ENCODE results near the gene PDE4D.

The PDE4D gene

DNA sequence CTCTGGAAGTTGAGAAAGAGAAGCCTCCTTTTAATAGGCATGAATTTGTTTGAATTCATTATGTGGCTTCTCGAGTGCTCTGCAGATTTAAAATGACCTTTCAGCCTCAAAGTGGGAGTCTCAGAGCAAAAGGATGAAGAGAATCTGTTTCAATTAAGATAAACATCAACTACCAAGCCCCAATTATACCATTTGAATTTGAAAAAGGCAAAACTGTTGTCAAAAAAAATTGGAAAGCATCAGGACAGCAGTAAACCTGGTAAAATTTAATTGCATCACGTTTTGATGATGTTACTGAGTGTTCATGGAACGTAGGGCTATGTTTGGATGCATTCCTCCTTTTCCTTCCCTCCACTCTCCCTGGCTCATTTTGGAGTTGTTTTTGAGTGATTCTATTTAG lies 637.2 kb downstream of the PDE4D start:
- DNase-seq (ENCODE audit: low read depth, low spot score): no peak

- DNase-seq (ENCODE audit: low read depth, low spot score): no peak
Observed at GRCh38 chr5:59254055-59254687, 639.4 kb downstream of the PDE4D start.

DNA sequence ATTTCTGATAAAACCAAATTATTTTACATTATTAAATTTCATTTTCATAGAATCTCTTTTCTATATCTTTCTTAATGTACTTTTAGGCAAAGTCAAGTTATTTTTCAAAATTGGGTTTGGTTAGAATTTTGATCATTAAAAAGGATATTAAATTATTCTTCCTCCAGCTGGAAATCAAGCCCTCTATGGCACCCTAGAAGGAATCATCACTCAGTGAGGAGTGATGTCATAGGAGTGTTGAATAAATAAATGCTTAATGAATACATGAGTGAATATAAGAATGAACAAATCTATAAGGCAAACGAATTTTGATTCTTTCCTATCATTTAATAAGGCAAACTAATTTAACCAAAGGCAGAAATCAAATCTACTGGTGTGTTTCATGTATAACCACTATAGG lies 639.9 kb downstream of the PDE4D start:
- no peak for DNase-seq (ENCODE audit: low read depth, low spot score)

DNA sequence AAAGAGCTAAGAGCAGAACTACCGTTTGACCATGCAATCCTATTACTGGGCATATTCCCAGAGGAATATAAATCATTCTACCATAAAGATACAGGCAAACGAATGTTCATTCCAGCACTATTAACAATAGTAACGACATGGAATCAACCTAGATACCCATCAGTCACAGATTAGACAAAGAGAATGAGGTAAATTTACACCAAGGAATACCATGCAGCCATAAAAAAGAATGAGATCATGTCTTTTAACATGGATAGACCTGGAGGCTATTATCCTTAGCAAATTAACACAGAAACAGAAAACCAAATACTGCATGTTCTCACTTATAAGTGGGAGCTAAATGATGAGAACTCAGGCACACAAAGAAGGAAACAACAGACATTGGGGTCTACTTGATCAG lies 641.9 kb downstream of the PDE4D start:
- no peak for DNase-seq (ENCODE audit: low read depth, low spot score)

DNA sequence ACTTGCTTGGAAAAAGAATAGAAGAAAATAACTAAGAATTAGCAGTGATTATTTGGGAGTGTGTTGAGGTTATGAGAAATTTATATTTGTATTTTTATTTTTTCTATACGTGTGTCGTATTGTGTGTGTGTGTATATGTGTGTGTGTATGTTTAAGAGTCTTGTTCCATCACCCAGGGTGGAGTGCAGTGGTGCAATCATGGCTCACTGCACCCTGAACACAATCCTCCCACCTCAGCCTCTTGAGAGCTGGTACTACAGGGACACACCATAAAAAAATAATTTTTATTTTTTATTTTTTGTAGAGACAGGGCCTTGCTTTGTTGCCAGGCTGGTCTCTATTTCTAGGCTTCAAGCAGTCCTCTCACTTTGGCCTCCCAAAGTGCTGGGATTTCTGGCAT lies 643.8 kb downstream of the PDE4D start:
- no peak for DNase-seq (ENCODE audit: low read depth, low spot score)

GRCh38 chr5:59249160-59249559 lies 644.4 kb downstream of the PDE4D start:
- no peak for DNase-seq (ENCODE audit: low read depth, low spot score)

DNA sequence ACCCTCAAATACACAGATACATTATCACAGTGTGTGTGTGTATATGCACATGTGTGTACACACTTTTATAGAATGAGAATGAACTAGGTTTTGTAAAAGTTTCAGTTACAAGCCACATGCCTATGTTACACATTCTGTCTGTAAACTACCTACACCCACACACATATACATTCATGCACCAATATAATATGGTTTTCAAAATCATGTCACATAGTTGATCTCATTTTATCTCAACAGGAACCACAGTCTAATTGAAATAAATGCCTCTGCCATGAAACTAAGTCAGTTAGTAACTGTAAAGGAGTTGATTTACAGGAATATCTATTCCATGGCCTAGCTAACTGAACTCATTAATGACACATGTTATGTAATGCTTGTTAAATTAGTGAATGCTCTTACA lies 646.6 kb downstream of the PDE4D start:
- no peak for DNase-seq (ENCODE audit: low read depth, low spot score)

- no peak for DNase-seq (ENCODE audit: low read depth, low spot score)
Observed at GRCh38 chr5:59246145-59246869, 647.2 kb downstream of the PDE4D start.

- no peak for DNase-seq (ENCODE audit: low read depth, low spot score)
Observed at GRCh38 chr5:59245198-59245597, 648.3 kb downstream of the PDE4D start.

DNA sequence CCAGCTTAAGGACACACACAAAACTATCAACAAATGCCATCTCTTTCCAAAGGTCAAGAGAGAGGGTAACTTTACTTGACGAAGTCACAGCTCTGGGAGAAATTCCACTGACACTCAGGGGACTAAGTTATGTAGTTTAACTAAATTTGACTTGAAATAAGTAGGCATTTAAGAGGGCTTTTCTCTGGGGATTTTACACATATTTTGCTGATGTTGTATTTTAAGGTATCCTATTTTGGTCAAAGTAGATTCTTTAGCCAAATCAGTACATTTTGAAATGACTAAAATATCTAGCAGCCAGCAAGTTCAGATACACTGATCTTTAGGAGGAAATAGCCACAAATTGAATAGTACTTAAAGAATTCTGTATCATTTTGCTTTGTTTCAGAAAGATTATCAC lies 652.0 kb downstream of the PDE4D start:
- no peak for DNase-seq (ENCODE audit: low read depth, low spot score)

GRCh38 chr5:59241119-59241518 lies 652.4 kb downstream of the PDE4D start:
- no peak for DNase-seq (ENCODE audit: low read depth, low spot score)

DNA sequence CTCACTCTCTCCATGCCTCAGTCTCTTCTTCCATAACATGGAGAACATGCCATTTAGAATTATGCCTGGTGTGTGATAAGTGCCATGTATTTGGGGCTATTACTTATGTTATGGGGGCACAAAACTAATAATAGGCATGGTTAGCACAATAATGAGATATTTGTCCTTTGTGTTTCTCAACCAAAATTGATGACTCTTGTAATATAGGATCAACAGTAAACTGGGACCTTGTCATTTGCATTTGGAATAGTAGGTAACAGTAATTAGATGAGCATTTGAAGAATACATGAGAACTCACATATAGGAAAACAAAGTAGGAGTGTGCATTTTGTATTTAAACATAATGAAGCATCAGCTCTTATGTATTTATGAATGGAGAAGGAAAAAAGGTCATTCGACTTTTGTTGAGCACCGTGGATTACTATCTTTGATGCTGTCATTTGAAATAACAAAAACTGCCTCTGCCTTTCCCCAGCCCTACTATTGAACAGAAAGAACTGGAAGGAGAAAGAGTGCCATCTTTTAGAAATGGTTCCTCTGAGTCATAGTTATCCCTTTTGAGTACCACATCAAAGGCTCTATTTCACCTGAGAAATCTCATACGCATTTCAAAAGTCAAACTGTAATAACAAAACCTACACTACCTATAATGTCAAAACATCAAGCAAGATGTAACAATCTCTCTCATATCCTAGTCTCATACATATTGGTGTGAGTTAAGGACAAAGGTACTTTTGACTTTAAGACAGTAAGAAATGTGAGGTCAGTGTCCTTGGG lies 655.2 kb downstream of the PDE4D start:
- no peak for DNase-seq (ENCODE audit: low read depth, low spot score)

DNA sequence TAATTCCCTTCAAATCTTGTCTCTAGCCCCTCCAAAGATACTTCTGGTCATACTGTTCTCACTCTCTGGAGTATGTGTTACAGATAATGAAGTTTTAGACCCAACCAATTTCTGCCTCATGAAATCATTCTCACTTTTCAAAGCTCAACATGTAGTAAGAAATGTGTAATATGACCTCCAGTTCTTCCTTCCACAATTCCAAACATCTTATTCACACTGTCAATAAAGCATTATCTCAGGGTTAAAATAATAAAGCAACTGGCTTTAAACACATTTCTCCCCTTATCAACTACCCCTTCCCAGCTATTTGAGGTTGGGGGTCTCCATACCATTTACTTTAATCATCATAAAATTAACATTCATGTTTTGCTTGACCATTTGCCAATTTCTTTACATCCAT lies 656.5 kb downstream of the PDE4D start:
- DNase-seq (ENCODE audit: low read depth, low spot score): no peak

- DNase-seq (ENCODE audit: low read depth, low spot score): no peak
Observed at GRCh38 chr5:59236448-59236847, 657.1 kb downstream of the PDE4D start.

DNA sequence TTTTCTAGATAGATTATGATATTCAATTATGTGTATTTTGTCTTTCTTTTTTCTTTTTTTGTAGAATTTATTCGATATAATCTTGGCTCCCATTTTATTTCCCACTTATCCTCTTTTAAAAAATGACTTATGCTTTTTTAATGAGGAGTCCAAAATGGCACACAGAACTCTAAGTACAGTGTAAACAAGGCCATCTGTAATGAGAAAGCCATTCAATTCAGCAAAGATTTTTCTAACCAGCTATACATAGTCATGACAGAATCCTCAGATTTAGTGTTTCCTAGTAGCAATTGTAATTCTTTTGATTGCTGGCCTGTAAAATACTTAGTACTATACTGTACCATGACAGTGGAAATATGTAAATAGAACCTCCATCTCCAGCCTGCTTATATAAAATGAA lies 659.3 kb downstream of the PDE4D start:
- no peak for DNase-seq (ENCODE audit: low read depth, low spot score)

GRCh38 chr5:59231221-59231931 lies 662.1 kb downstream of the PDE4D start:
- DNase-seq (ENCODE audit: low read depth, low spot score): no peak

GRCh38 chr5:59222687-59223511 lies 670.6 kb downstream of the PDE4D start:
- DNase-seq (ENCODE audit: low read depth, low spot score): no peak

DNA sequence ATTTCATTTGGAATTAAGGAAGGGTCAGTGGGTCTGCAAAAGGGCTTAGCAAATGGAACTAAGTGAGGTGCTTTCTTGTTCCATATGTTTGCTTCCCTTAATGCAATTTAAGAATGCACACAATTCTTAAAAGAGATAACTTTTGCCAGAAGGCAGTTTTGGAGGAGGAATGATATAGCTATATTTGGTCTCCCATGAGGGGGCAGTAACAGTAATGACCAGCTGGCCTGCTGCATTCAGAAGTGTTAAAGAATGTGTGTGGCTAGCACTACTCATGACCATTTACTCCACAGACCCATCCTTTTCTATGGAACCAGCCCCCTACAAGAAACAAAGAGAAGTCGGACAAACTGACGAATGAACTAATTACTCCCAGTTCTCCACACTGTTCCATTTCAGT lies 671.8 kb downstream of the PDE4D start:
- DNase-seq (ENCODE audit: low read depth, low spot score): no peak

DNA sequence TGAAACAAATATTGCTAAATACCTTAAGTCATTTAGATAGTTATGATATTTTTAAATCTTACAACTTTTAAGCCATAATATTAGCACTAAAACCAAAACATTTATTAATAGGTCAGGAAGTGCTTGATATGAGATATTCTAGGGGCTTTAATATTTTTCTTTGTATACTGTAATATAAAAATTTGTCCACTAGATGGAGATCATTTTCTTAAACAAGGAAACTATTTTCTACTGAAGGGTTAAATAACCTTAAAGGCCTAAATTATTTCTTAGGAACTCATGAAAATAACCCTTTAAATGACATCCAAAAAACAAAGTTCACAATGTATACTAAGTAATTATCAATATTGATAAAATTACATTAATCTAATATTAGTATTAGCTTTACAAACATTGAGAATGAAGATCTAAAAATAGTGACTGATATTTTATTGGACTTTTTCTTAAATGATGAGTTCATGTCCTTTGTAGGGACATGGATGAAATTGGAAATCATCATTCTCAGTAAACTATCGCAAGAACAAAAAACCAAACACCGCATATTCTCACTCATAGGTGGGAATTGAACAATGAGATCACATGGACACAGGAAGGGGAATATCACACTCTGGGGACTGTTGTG lies 675.0 kb downstream of the PDE4D start:
- DNase-seq (ENCODE audit: low read depth, low spot score): no peak

GRCh38 chr5:59216841-59217240 lies 676.7 kb downstream of the PDE4D start:
- no peak for DNase-seq (ENCODE audit: low read depth, low spot score)

DNA sequence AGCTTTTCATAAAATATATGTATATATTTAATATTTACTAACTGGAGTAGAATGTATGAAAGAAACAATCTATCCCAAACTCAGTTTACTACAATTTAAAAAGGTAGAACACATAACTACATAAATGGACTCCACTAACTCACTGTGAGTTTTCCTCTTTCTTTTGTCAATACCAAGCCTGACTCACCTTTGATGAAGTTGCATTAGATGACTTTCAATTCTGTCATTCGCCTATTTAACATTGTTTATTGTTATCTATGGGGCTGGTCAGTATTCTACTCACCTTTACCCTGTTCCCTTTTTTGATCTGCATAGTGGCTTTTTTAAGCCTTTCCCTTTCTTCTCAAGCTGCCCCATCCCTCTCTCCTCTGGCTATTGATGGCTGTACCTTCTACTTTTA lies 680.9 kb downstream of the PDE4D start:
- DNase-seq (ENCODE audit: low read depth, low spot score): no peak
